Calu3 (cell line): ENCODE measurements around the gene TCAP. TPM values are rescaled to one million over a fixed set of nuclear protein-coding genes. Genes with fewer than 3 reads are reported as not detected.
A peak's percentile ranks its signal among the peaks of the same experiment; 100 is the strongest.

ENCODE experiments used
- BruUV-seq: library from RNA; stranded (reverse); fragments of 400-500 nt; replicated peaks from 2 replicates; lab custom pipeline; 2021; lab: Mats Ljungman, UMichigan
- CTCF ChIA-PET: fragments of 300-600 bp; sonication (Branson Sonifier 250); formaldehyde crosslinking; loops from one replicate; lab custom pipeline; 2022; ENCODE audit warnings: antibody characterized with exemption; lab: Charles Lee
- DNase-seq: peaks from one replicate; pipeline ENCODE4 v3.0.0; 2022
- H3K27ac Mint-ChIP-seq: one replicate; pipeline ENCODE4 v1.8.0; 2022; ENCODE audit warnings: mixed read lengths; ENCODE audit not compliant: unreplicated experiment
- H3K27me3 Mint-ChIP-seq: one replicate; pipeline ENCODE4 v1.8.0; 2022; ENCODE audit warnings: mixed read lengths; ENCODE audit not compliant: unreplicated experiment
- H3K36me3 Mint-ChIP-seq: one replicate; pipeline ENCODE4 v1.8.0; 2022; ENCODE audit warnings: mild to moderate bottlenecking, moderate library complexity, mixed read lengths; ENCODE audit not compliant: insufficient read depth, unreplicated experiment
- H3K4me1 Mint-ChIP-seq: one replicate; pipeline ENCODE4 v1.8.0; 2022; ENCODE audit warnings: mild to moderate bottlenecking, low read depth, mixed read lengths; ENCODE audit not compliant: unreplicated experiment
- H3K4me3 Mint-ChIP-seq: one replicate; pipeline ENCODE4 v1.8.0; 2022; ENCODE audit warnings: mild to moderate bottlenecking, low read depth, moderate library complexity, mixed read lengths; ENCODE audit not compliant: unreplicated experiment
- H3K9me3 Mint-ChIP-seq: one replicate; pipeline ENCODE4 v1.8.0; 2022; ENCODE audit warnings: low read depth, mixed read lengths; ENCODE audit not compliant: unreplicated experiment
- intact Hi-C: fragments of 100-400 bp; cut with micrococcal nuclease; formaldehyde crosslinking; loops from one replicate; pipeline ENCODE4 v1.10.0; 2022; ENCODE audit not compliant: unreplicated experiment
- total RNA-seq: library from RNA; stranded (reverse); gene quantifications from 2 replicates; pipeline ENCODE4 v1.2.3, GENCODE V29; 2022
- TF ChIP-seq, protein P1 (sequence below): fragments of 200-600 bp; IDR thresholded peaks from one replicate; pipeline ENCODE4 v1.8.0; 2022; ENCODE audit warnings: antibody characterized with exemption; ENCODE audit not compliant: unreplicated experiment

TCAP gene
- total RNA-seq, 1 experiment from 2014 or later, result 51.5 TPM

DNA sequence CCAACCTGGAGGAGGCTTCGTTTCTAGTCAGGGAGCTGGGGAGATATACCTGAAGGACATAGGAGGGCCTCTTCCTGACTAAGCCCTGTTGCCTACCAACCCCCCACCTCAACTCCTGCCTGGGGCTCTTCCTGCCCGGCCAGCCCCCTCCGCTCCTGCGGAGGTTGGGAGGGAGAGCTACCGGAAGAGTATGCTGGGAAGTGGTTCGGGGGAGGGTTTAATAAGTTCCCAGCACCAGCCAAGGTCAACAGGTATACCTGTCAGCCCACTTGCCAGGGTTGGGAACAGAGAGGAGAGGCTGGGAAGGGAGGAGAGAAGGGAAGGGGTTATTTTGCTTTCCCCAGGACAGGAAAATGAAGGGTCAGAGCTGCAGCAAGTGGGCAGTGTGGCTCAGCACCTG lies 33.7 kb upstream of the TCAP start:
- Mint-ChIP-seq H3K27ac (peak overlapping the region; percentile 0), H3K4me3 (peak overlapping the region; percentile 0), H3K36me3 (peaks cover 17% of the 10 kb centered on the region), H3K27me3 (peaks cover 59% of the 10 kb centered on the region), H3K9me3 (no peaks in the 10 kb centered on the region), H3K4me1 (peaks cover 34% of the 10 kb centered on the region)
- BruUV-seq, result no TSS peak
- CTCF ChIA-PET, result interaction anchor here (0.7 to 161.2 kb wide), 36 partner anchors 11 to 1187 kb away, joined by 3 to 42089 read pairs (median 7); partner anchors contain the start of genes ERBB2, GRB7, GSDMA and GSDMB
- intact Hi-C loops, result loop anchor here (5.0 to 10.0 kb wide), 4 partner anchors 483 to 863 kb away; partner anchors contain the start of gene CDC6
- no peak for DNase-seq
- TF ChIP-seq, protein P1, sequence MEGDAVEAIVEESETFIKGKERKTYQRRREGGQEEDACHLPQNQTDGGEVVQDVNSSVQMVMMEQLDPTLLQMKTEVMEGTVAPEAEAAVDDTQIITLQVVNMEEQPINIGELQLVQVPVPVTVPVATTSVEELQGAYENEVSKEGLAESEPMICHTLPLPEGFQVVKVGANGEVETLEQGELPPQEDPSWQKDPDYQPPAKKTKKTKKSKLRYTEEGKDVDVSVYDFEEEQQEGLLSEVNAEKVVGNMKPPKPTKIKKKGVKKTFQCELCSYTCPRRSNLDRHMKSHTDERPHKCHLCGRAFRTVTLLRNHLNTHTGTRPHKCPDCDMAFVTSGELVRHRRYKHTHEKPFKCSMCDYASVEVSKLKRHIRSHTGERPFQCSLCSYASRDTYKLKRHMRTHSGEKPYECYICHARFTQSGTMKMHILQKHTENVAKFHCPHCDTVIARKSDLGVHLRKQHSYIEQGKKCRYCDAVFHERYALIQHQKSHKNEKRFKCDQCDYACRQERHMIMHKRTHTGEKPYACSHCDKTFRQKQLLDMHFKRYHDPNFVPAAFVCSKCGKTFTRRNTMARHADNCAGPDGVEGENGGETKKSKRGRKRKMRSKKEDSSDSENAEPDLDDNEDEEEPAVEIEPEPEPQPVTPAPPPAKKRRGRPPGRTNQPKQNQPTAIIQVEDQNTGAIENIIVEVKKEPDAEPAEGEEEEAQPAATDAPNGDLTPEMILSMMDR, result no peak

DNA sequence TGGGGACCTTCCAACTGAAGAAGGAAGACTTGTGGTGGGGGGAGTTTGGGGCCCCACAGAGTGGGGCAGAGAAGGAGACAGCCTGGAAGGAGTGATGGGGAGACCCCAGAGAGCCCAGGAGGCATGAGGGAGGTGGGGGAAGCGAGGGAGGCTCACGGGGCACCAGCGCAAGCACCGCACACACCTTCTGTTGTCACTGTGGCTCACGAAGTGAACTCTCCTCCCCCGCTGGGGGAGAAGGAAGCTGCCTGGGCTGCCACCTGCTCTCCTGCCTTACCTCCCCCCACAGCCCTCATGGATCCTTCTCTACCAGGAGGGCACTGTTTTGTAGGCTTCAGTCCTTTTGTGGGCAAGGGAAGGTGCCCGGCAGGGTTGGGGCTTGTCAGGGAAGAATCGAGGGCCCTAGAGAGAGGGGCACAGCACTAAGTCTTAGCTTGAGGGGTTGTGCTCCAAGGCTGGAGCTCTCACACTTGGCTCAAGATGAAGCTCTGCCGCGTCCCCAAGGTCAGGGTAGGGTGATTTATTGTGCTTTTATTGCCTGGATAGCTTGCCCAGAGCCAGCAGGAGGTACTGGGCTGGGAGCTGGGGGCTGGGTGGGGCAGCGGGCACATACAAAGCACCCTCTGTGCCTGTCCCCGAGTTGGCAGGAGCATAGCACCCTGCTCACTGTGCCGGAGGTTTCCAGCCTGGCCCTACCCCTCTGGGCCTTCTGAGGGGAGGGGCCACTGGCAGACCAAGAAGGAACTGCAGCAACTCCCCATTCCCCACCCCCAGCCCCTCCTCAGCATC lies 32.8 kb upstream of the TCAP start:
- Mint-ChIP-seq H3K4me3 (peak overlapping the region; percentile 0), H3K4me1 (peaks cover 34% of the 10 kb centered on the region), H3K27ac (peak overlapping the region; percentile 0), H3K36me3 (peaks cover 21% of the 10 kb centered on the region), H3K9me3 (no peaks in the 10 kb centered on the region), H3K27me3 (peaks cover 50% of the 10 kb centered on the region)
- TF ChIP-seq, protein P1, result no peak
- no TSS peak for BruUV-seq
- no peak for DNase-seq
- intact Hi-C loops, result loop anchor here (5.0 to 10.0 kb wide), 4 partner anchors 482 to 862 kb away; partner anchors contain the start of gene CDC6
- CTCF ChIA-PET, result interaction anchor here (0.6 to 161.2 kb wide), 36 partner anchors 12 to 1198 kb away, joined by 3 to 42089 read pairs (median 10); partner anchors contain the start of genes ERBB2, GRB7, GSDMA and GSDMB

DNA sequence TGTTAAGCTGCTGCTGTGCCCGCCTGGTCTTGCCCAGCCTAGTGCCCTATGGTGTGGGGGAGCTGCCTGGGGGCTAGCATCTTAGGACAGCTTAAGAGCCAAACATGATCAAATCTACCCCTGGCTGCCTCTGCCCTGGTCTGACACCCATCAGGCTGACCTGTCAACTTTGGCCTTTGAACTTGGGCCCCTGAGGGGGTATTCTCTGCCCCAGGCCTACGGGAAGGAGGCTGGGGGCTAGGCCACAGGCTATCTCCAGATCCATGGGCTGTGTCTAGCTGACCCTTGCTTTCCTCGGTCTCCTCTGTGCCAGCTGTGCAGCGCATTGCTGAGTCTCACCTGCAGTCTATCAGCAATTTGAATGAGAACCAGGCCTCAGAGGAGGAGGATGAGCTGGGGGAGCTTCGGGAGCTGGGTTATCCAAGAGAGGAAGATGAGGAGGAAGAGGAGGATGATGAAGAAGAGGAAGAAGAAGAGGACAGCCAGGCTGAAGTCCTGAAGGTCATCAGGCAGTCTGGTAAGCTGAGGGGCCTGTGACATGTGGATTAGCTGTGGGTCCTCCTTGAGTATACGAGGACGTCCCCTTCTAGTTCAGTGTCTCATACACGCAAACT lies 31.5 kb upstream of the TCAP start:
- H3K4me1 Mint-ChIP-seq, result peaks cover 47% of the 10 kb centered on the region
- no peak overlapping the region for H3K4me3 Mint-ChIP-seq
- H3K27me3 Mint-ChIP-seq, result peaks cover 37% of the 10 kb centered on the region
- TF ChIP-seq, protein P1, result no peak
- BruUV-seq, result no TSS peak
- no peaks in the 10 kb centered on the region for H3K9me3 Mint-ChIP-seq
- H3K27ac Mint-ChIP-seq, result no peak overlapping the region
- peak; percentile 81 for DNase-seq
- CTCF ChIA-PET, result interaction anchor here (0.6 to 161.2 kb wide), 24 partner anchors 13 to 853 kb away, joined by 3 to 42089 read pairs (median 28); partner anchors contain the start of genes ERBB2, GRB7, GSDMA and GSDMB
- intact Hi-C loops, result loop anchor here (1.0 to 10.0 kb wide), 14 partner anchors 11 to 861 kb away; partner anchors contain the start of genes CDC6, IKZF3, MIEN1 and PNMT
- peaks cover 34% of the 10 kb centered on the region for H3K36me3 Mint-ChIP-seq

DNA sequence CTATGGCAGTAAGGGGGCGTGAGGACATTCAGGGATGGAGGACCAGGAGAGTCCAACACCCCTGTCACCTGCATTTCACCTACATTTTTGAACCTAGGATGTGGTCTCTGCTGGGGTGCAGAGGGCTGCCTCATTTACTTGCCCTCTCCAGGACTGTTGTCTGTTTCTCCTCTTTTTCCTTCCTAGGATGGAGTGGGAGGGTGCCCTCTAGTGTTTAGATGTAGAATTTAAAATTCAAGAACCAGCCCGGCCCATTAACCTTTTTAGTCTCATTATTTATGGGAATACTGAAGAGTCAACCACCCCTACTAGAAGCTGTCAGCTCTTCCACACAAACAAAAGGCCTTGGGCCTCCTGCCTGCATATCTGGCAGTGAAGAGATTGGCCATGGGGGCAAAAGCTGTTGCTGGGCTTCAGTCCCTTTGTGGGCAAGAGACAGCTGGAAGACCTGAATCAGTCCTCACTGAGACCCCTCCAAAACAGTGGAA lies 30.7 kb upstream of the TCAP start:
- intact Hi-C loops, result loop anchor here (1.0 to 10.0 kb wide), 14 partner anchors 12 to 860 kb away; partner anchors contain the start of genes CDC6, IKZF3, MIEN1 and PNMT
- BruUV-seq, result no TSS peak
- H3K9me3 Mint-ChIP-seq, result no peaks in the 10 kb centered on the region
- H3K4me1 Mint-ChIP-seq, result peaks cover 54% of the 10 kb centered on the region
- TF ChIP-seq, protein P1, result no peak
- H3K27me3 Mint-ChIP-seq, result peaks cover 29% of the 10 kb centered on the region
- no peak overlapping the region for H3K4me3 Mint-ChIP-seq
- CTCF ChIA-PET, result interaction anchor here (0.5 to 161.2 kb wide), 30 partner anchors 14 to 1184 kb away, joined by 3 to 42089 read pairs (median 13); partner anchors contain the start of genes ERBB2, GRB7, GSDMA and GSDMB
- H3K27ac Mint-ChIP-seq, result no peak overlapping the region
- peaks cover 34% of the 10 kb centered on the region for H3K36me3 Mint-ChIP-seq
- no peak for DNase-seq
